Tibial artery (tissue), 4 donors: Measurements from ENCODE around the gene ZNF622.

Experiments
- DNase-seq, 2 donors: peaks; one replicate each; pipeline ENCODE4 v3.0.0-alpha.2; 2019
- H3K27ac ChIP-seq, 2 donors: fragments of 200-600 bp; sonication (generic) in 1 of 2; 1 replicate in 1 of 2; 2 replicates in 1 of 2; pipeline ENCODE4 v1.5.1; 2018 to 2019; ENCODE audit warnings: mild to moderate bottlenecking in 1 of 2
- H3K27me3 ChIP-seq, 2 donors: fragments of 200-600 bp; sonication (generic) in 1 of 2; one replicate each; pipeline versions ENCODE4 v1.5.1 to v1.6.0; 2016 to 2019
- H3K36me3 ChIP-seq, 3 donors: fragments of 200-600 bp; sonication (generic) in 2 of 3; one replicate each; pipeline ENCODE4 v1.5.1; 2016 to 2019; ENCODE audit warnings: mild to moderate bottlenecking in 2 of 3
- H3K4me1 ChIP-seq, 4 donors: fragments of 200-600 bp; sonication (generic) in 2 of 4; 1 replicate in 3 of 4; 2 replicates in 1 of 4; pipeline ENCODE4 v1.5.1; 2016 to 2019
- H3K4me3 ChIP-seq, 2 donors: fragments of 200-600 bp; sonication (generic) in 1 of 2; 1 replicate in 1 of 2; 2 replicates in 1 of 2; pipeline ENCODE4 v1.5.1; 2018 to 2019; ENCODE audit warnings: mild to moderate bottlenecking in 2 of 2
- H3K9me3 ChIP-seq, 3 donors: fragments of 200-600 bp; sonication (generic) in 1 of 3; one replicate each; pipeline ENCODE4 v1.5.1; 2016 to 2019
- CTCF ChIP-seq, 2 experiments: fragments of 200-600 bp in 1 of 2; fragments of 450-650 bp in 1 of 2; IDR thresholded peaks; one replicate each; pipeline ENCODE4 v1.5.1; 2017 to 2019; ENCODE audit warnings: antibody characterized with exemption in 2 of 2, mild to moderate bottlenecking in 1 of 2, moderate library complexity in 1 of 2
- intact Hi-C: fragments of 100-400 bp; cut with DNase I; formaldehyde crosslinking; loops from one replicate; pipeline ENCODE4 v1.15.0; 2023; ENCODE audit warnings: low total_unique reads

ZNF622 gene

GRCh38 chr5:16505140-16505891 is 39.7 kb upstream of the ZNF622 start:
- Histone ChIP-seq H3K4me1 (peaks cover 0 to 24% (median 11%) of the 10 kb centered on the region in 4 donors), H3K27ac (no peak overlapping the region), H3K9me3 (no peaks in the 10 kb centered on the region), H3K36me3 (no peaks in the 10 kb centered on the region), H3K4me3 (no peak overlapping the region), H3K27me3 (no peaks in the 10 kb centered on the region)
- no peak for DNase-seq
- TF ChIP-seq CTCF (IDR thresholded peaks at IDR 0.05): no peak
- intact Hi-C loops: no loop called here

DNA sequence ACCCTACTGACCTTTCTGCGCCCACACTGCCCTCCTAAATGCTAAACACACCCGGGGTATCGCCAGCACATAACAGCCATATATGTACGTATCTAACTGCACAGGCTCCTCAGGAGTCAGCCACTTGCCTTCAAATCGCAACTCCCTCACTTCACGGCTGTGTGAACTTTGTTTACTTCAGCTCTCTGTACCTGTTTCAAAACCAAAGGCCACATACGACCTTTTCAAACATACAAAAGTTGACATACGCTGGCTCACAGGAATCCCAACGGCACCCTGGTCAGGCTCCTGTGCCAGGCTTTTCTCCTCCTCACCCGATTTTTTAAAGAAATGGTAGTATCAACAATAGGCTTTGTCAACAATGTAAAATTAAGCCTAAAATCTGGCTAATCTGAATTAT is 39.0 kb upstream of the ZNF622 start:
- TF ChIP-seq CTCF (IDR thresholded peaks at IDR 0.05): no peak
- no peaks in the 10 kb centered on the region for H3K27me3 ChIP-seq
- peaks cover 0 to 24% (median 10%) of the 10 kb centered on the region in 4 donors for H3K4me1 ChIP-seq
- no peaks in the 10 kb centered on the region for H3K9me3 ChIP-seq
- intact Hi-C loops: no loop called here
- no peak overlapping the region for H3K27ac ChIP-seq
- no peak overlapping the region for H3K4me3 ChIP-seq
- H3K36me3 ChIP-seq: no peaks in the 10 kb centered on the region
- DNase-seq: no peak

- no peak overlapping the region for H3K4me3 ChIP-seq
Measured at GRCh38 chr5:16502866-16503265, 37.3 kb upstream of the ZNF622 start.

GRCh38 chr5:16500024-16500423 is 34.4 kb upstream of the ZNF622 start:
- no peak overlapping the region for H3K4me3 ChIP-seq
- H3K36me3 ChIP-seq: no peaks in the 10 kb centered on the region
- H3K27ac ChIP-seq: no peak overlapping the region
- DNase-seq: no peak
- no peak for TF ChIP-seq CTCF (IDR thresholded peaks at IDR 0.05)
- peaks cover 0 to 5% (median 5%) of the 10 kb centered on the region in 3 donors for H3K9me3 ChIP-seq
- no peaks in the 10 kb centered on the region for H3K4me1 ChIP-seq
- intact Hi-C loops: no loop called here
- H3K27me3 ChIP-seq: no peaks in the 10 kb centered on the region

More at GRCh38 chr5:16502866-16503265, 37.3 kb upstream of the ZNF622 start:
- TF ChIP-seq CTCF (IDR thresholded peaks at IDR 0.05): no peak
- H3K9me3 ChIP-seq: no peaks in the 10 kb centered on the region
- H3K27ac ChIP-seq: no peak overlapping the region
- H3K27me3 ChIP-seq: no peaks in the 10 kb centered on the region
- H3K36me3 ChIP-seq: no peaks in the 10 kb centered on the region
- peaks cover 0 to 9% (median 3%) of the 10 kb centered on the region in 4 donors for H3K4me1 ChIP-seq
- no peak for DNase-seq
- intact Hi-C loops: no loop called here

DNA sequence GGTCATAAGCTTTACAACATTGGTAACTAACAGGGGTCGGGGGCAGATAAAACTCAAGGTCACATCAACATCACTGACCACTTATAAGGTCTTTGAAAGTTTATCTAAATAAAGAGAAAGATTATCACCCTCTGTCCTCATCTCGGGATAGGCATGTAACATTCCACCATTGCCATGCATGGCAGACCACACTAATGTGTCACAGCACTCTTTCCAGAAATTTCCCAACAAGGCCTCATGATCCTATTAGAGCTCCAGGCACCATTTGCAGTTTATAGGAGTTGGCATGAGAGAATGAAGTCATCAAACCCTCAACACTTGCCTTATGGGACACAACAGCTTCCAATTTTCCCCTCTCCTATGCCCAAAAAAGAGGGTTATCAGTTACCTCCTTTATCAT is 31.9 kb upstream of the ZNF622 start:
- no peak overlapping the region for H3K27ac ChIP-seq
- no peak for TF ChIP-seq CTCF (IDR thresholded peaks at IDR 0.05)
- DNase-seq: no peak
- H3K36me3 ChIP-seq: no peaks in the 10 kb centered on the region
- no peaks in the 10 kb centered on the region for H3K27me3 ChIP-seq
- H3K4me3 ChIP-seq: no peak overlapping the region
- H3K4me1 ChIP-seq: no peaks in the 10 kb centered on the region
- intact Hi-C loops: no loop called here
- peaks cover 0 to 8% (median 5%) of the 10 kb centered on the region in 3 donors for H3K9me3 ChIP-seq
